Endothelial cell of umbilical vein (primary cell): ENCODE results near the gene INMT. TPM values are rescaled to one million over a fixed set of nuclear protein-coding genes. Genes with fewer than 3 reads are reported as not detected.

ENCODE experiments used
- BruUV-seq: library from RNA; stranded (reverse); fragments of 400-500 nt; replicated peaks from 2 replicates; lab custom pipeline; 2021; lab: Mats Ljungman, UMichigan
- CTCF ChIA-PET: fragments of 300-600, 350-600 bp; sonication (Branson Sonifier 250); formaldehyde crosslinking; loops from one replicate; lab custom pipeline; 2021; ENCODE audit warnings: antibody characterized with exemption, inconsistent platforms; lab: Charles Lee
- POLR2A ChIA-PET: fragments of 300-600, 350-600 bp; sonication (Branson Sonifier 250); formaldehyde crosslinking; loops from one replicate; lab custom pipeline; 2021; ENCODE audit warnings: antibody characterized with exemption, inconsistent platforms; lab: Charles Lee
- DNase-seq: peaks from one replicate; pipeline ENCODE4 v3.0.0-alpha.2; 2011; ENCODE audit warnings: low read depth, low spot score
- FAIRE-seq: peaks from 2 replicates; lab custom pipeline; 2011; peaks lifted over from hg19 to GRCh38; lab: Jason Lieb, UNC
- H2AFZ ChIP-seq: 2 replicates; pipeline ENCODE4 v1.6.0; 2012; ENCODE audit warnings: low read depth, low read length, control low read depth, inconsistent platforms
- H3K27ac ChIP-seq: 2 replicates; pipeline ENCODE4 v1.5.1; 2011; ENCODE audit warnings: low read depth, mild to moderate bottlenecking, control low read depth, low read length, moderate library complexity; ENCODE audit not compliant: insufficient read depth
- H3K27me3 ChIP-seq, 2 experiments: 2 replicates each; pipeline versions ENCODE4 v1.6.0 to v1.6.1; 2011; ENCODE audit warnings: low read length in 2 of 2, mixed read lengths in 1 of 2; ENCODE audit not compliant: control insufficient read depth in 2 of 2, insufficient read depth in 2 of 2
- H3K36me3 ChIP-seq, 2 experiments: 2 replicates in 1 of 2; 3 replicates in 1 of 2; pipeline ENCODE4 v1.5.1; 2011; ENCODE audit warnings: low read length in 2 of 2, mild to moderate bottlenecking in 1 of 2, moderate library complexity in 1 of 2; ENCODE audit not compliant: control insufficient read depth in 2 of 2, insufficient read depth in 2 of 2; ENCODE audit errors: extremely low read depth in 1 of 2
- H3K4me1 ChIP-seq: 3 replicates; pipeline ENCODE4 v1.5.1; 2011; ENCODE audit warnings: mild to moderate bottlenecking, low read length; ENCODE audit not compliant: control insufficient read depth, insufficient read depth; ENCODE audit errors: extremely low read depth
- H3K4me2 ChIP-seq: 2 replicates; pipeline ENCODE4 v1.6.1; 2011; ENCODE audit warnings: low read length, control low read depth, mixed read lengths; ENCODE audit not compliant: insufficient read depth
- H3K4me3 ChIP-seq, 3 experiments: fragments of 200-600 bp in 1 of 3; sonication (generic), shearing (Covaris generic) in 1 of 3; replicated peaks in 1 of 3; 2 replicates each; pipeline ENCODE4 v1.5.1; 2011 to 2016; ENCODE audit warnings: control low read depth in 3 of 3, low read length in 3 of 3, mild to moderate bottlenecking in 2 of 3, inconsistent platforms in 1 of 3, low read depth in 1 of 3, moderate library complexity in 1 of 3; ENCODE audit not compliant: insufficient read depth in 1 of 3
- H3K79me2 ChIP-seq: 2 replicates; pipeline ENCODE4 v1.6.0; 2012; ENCODE audit warnings: low read length, inconsistent platforms; ENCODE audit not compliant: control insufficient read depth, insufficient read depth
- H3K9ac ChIP-seq: replicated peaks from 2 replicates; pipeline ENCODE3; 2011; ENCODE audit warnings: low read length, control low read depth; ENCODE audit not compliant: insufficient read depth; ENCODE audit errors: extremely low read depth
- H3K9me1 ChIP-seq: replicated peaks from 3 replicates; pipeline ENCODE4 v1.6.0; 2011; ENCODE audit warnings: mild to moderate bottlenecking, low read length; ENCODE audit not compliant: control insufficient read depth, insufficient read depth; ENCODE audit errors: extremely low read depth
- H3K9me3 ChIP-seq: replicated peaks from 2 replicates; pipeline ENCODE4 v1.5.1; 2012; ENCODE audit warnings: low read length, inconsistent platforms; ENCODE audit not compliant: control insufficient read depth, insufficient read depth
- H4K20me1 ChIP-seq: replicated peaks from 2 replicates; pipeline ENCODE3; 2011; ENCODE audit warnings: mild to moderate bottlenecking, low read length; ENCODE audit not compliant: control insufficient read depth, insufficient read depth; ENCODE audit errors: extremely low read depth
- CTCF ChIP-seq, 2 donors: IDR thresholded peaks; 1 replicate in 1 of 2; 2 replicates in 1 of 2; pipeline ENCODE4 v1.5.1; 2011; ENCODE audit warnings: low read length in 2 of 2, mild to moderate bottlenecking in 2 of 2, moderate library complexity in 2 of 2, control low read depth in 1 of 2, inconsistent platforms in 1 of 2, low read depth in 1 of 2; ENCODE audit not compliant: insufficient read depth in 1 of 2; ENCODE audit errors: extremely low read depth in 1 of 2
- EZH2 ChIP-seq: IDR thresholded peaks from 2 replicates; pipeline ENCODE4 v1.6.1; 2012; ENCODE audit warnings: borderline replicate concordance, low read depth, mild to moderate bottlenecking, moderate library complexity, low read length, inconsistent platforms; ENCODE audit not compliant: severe bottlenecking
- FOS ChIP-seq: IDR thresholded peaks from 2 replicates; pipeline ENCODE4 v1.6.1; 2011; ENCODE audit warnings: mild to moderate bottlenecking, low read length, moderate library complexity, borderline replicate concordance; ENCODE audit not compliant: insufficient read depth
- GATA2 ChIP-seq: IDR thresholded peaks from 2 replicates; pipeline ENCODE4 v1.7.0; 2011; ENCODE audit warnings: low read depth, mild to moderate bottlenecking, moderate library complexity, mixed read lengths, low read length; ENCODE audit not compliant: insufficient read length, insufficient read depth
- JUN ChIP-seq: IDR thresholded peaks from 2 replicates; pipeline ENCODE4 v1.6.1; 2011; ENCODE audit warnings: borderline replicate concordance, low read depth; ENCODE audit not compliant: insufficient read length, insufficient read depth
- MYC ChIP-seq: IDR thresholded peaks from one replicate; pipeline ENCODE4 v1.6.1; 2011; ENCODE audit warnings: mild to moderate bottlenecking, low read depth, low read length
- POLR2A ChIP-seq: IDR thresholded peaks from 2 replicates; pipeline ENCODE4 v1.6.1; 2012; ENCODE audit warnings: low read depth, mild to moderate bottlenecking, control low read depth, low read length
- POLR2AphosphoS5 ChIP-seq: IDR thresholded peaks from 2 replicates; pipeline ENCODE4 v1.6.1; 2012; ENCODE audit warnings: low read depth, mild to moderate bottlenecking, control low read depth, low read length, moderate library complexity; ENCODE audit not compliant: insufficient read depth
- dilution Hi-C: fragments of 300-500 bp; cut with MboI; formaldehyde crosslinking; loops from one replicate; pipeline ENCODE4 v1.15.0; 2019; ENCODE audit warnings: low sequenced_read_pairs; ENCODE audit not compliant: extremely low pct_ligation_motif_present
- intact Hi-C: fragments of 100-400 bp; cut with micrococcal nuclease; formaldehyde crosslinking; loops from one replicate; pipeline ENCODE4 v1.10.0; 2022
- polyA plus RNA-seq, 4 experiments: library from polyadenylated mRNA; depleted of rRNA in 3 of 4; stranded (reverse) in 3 of 4; unstranded in 1 of 4; fragments of >200 nt; gene quantifications; 2 replicates each; pipeline versions ENCODE4 v1.2.1 to v1.2.3, GENCODE V29; 2011 to 2012; ENCODE audit warnings: missing spikeins in 1 of 4
- total RNA-seq: library from RNA; stranded (reverse); gene quantifications from 2 replicates; pipeline ENCODE4 v1.2.3, GENCODE V29; 2021
- TF ChIP-seq, protein P1 (sequence below): IDR thresholded peaks from 2 replicates; pipeline ENCODE4 v1.6.1; 2011; ENCODE audit not compliant: insufficient read depth, insufficient read length

Gene INMT
- total and polyA plus RNA-seq, 2 donors (not counting 3 experiments of a cell fraction or from before 2014, with no cell fraction given): not detected

DNA sequence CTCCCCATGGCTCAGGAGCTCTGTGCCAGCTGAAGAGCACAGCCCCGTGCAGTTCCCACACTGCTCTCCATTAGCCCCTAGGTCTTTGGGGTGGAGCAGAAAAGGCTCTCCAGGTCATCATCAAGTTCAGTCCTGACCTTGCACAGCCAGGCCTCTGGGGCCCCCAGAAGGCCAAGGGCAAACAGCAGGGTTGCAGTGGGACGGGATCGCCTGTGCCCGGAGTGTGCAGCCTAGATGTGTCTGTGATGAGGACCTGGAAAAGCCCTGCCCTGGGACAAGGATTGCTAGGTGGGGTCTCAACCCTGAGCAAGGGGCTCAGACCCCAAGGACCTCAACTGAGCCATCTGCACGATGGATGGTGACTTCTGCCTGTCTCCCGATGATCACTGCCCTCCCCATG lies 549 bp downstream of the INMT start:
- Histone ChIP-seq H3K27me3 (peaks cover 0 to 3% of the 10 kb centered on the region in 2 experiments), H3K36me3 (no peaks in the 10 kb centered on the region), H3K9me1 (no peaks in the 10 kb centered on the region), H3K4me3 (no peak overlapping the region), H3K4me1 (no peaks in the 10 kb centered on the region), H3K9me3 (no peaks in the 10 kb centered on the region), H3K27ac (no peak overlapping the region), H3K79me2 (no peaks in the 10 kb centered on the region), H2AFZ (no peak overlapping the region), H3K9ac (no peak overlapping the region), H4K20me1 (no peaks in the 10 kb centered on the region), H3K4me2 (no peak overlapping the region)
- no TSS peak for BruUV-seq
- POLR2A ChIA-PET: no interaction called here
- no peak for TF ChIP-seq POLR2AphosphoS5
- TF ChIP-seq FOS: no peak
- no peak for TF ChIP-seq MYC
- TF ChIP-seq CTCF (IDR thresholded peaks at IDR 0.05; ENCODE audit: extremely low read depth in 1 of 2, insufficient read depth in 1 of 2, low read depth in 1 of 2, low read length in 2 of 2): no peak
- TF ChIP-seq GATA2: no peak
- no peak for TF ChIP-seq EZH2
- no peak for TF ChIP-seq JUN
- no peak for TF ChIP-seq POLR2A
- TF ChIP-seq, protein P1, sequence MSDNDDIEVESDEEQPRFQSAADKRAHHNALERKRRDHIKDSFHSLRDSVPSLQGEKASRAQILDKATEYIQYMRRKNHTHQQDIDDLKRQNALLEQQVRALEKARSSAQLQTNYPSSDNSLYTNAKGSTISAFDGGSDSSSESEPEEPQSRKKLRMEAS: no peak
- intact Hi-C loops: no loop called here
- CTCF ChIA-PET: interaction anchor here (1.0 kb wide), 1 partner anchor 370 kb away, joined by 3 read pairs; no protein-coding TSS in a partner anchor
- dilution Hi-C loops: no loop called here
- no peak for DNase-seq
- FAIRE-seq: no peak
